Activated T-cell treated with anti-CD3 and anti-CD28 coated beads, Interleukin-2, amount 50 U/mL, for 24 hours (primary cell): ENCODE results near the gene BET1.

Source experiments
- DNase-seq: peaks from one replicate; pipeline ENCODE4 v3.0.0-alpha.2; 2020
- H3K27ac Mint-ChIP-seq: 2 replicates; pipeline ENCODE4 v1.8.0; 2020; ENCODE audit warnings: mild to moderate bottlenecking, mixed read lengths
- H3K27me3 Mint-ChIP-seq: 2 replicates; pipeline ENCODE4 v1.8.0; 2020; ENCODE audit warnings: mixed read lengths
- H3K36me3 Mint-ChIP-seq: 2 replicates; pipeline ENCODE4 v1.8.0; 2020; ENCODE audit warnings: low read depth, mixed read lengths
- H3K4me1 Mint-ChIP-seq: 2 replicates; pipeline ENCODE4 v1.8.0; 2020; ENCODE audit warnings: low read depth, mixed read lengths
- H3K4me3 Mint-ChIP-seq: 2 replicates; pipeline ENCODE4 v1.8.0; 2020; ENCODE audit warnings: mild to moderate bottlenecking, moderate library complexity, mixed read lengths
- H3K9me3 Mint-ChIP-seq: 2 replicates; pipeline ENCODE4 v1.8.0; 2020; ENCODE audit warnings: mixed read lengths

BET1 gene

GRCh38 chr7:94004024-94004951 is at the start of gene BET1:
TSS of gene BET1 (minus strand) at chr7:94004355. CDS start at chr7:94004216, 139 bp downstream.
- Mint-ChIP-seq H3K27me3 (peaks cover 23% of the 10 kb centered on the region), H3K9me3 (no peaks in the 10 kb centered on the region), H3K36me3 (peaks cover 19% of the 10 kb centered on the region), H3K27ac (peak within 1 kb of the TSS; percentile 99), H3K4me3 (peak within 1 kb of the TSS; percentile 100), H3K4me1 (peaks cover 44% of the 10 kb centered on the region)
- peak; percentile 92 for DNase-seq

- H3K4me3 Mint-ChIP-seq: no peak overlapping the region
- peaks cover 39% of the 10 kb centered on the region for H3K27me3 Mint-ChIP-seq
- no peak overlapping the region for H3K27ac Mint-ChIP-seq
- no peaks in the 10 kb centered on the region for H3K36me3 Mint-ChIP-seq
- peaks cover 5% of the 10 kb centered on the region for H3K4me1 Mint-ChIP-seq
- no peaks in the 10 kb centered on the region for H3K9me3 Mint-ChIP-seq
- DNase-seq: no peak
Measured at GRCh38 chr7:94053532-94053931, 49.4 kb upstream of the BET1 start.

- Mint-ChIP-seq H3K36me3 (no peaks in the 10 kb centered on the region), H3K27ac (no peak overlapping the region), H3K4me3 (no peak overlapping the region), H3K9me3 (no peaks in the 10 kb centered on the region), H3K27me3 (peaks cover 42% of the 10 kb centered on the region), H3K4me1 (peaks cover 5% of the 10 kb centered on the region)
- no peak for DNase-seq
Measured at GRCh38 chr7:94052398-94053180, 48.4 kb upstream of the BET1 start.

- no peak overlapping the region for H3K4me3 Mint-ChIP-seq
Measured at GRCh38 chr7:94050046-94050445, 45.9 kb upstream of the BET1 start.

GRCh38 chr7:94049615-94050014 is 45.5 kb upstream of the BET1 start:
- Mint-ChIP-seq H3K36me3 (no peaks in the 10 kb centered on the region), H3K27me3 (peaks cover 57% of the 10 kb centered on the region), H3K9me3 (no peaks in the 10 kb centered on the region), H3K27ac (no peak overlapping the region), H3K4me3 (no peak overlapping the region), H3K4me1 (peaks cover 5% of the 10 kb centered on the region)
- no peak for DNase-seq

More at GRCh38 chr7:94050046-94050445, 45.9 kb upstream of the BET1 start:
- H3K4me1 Mint-ChIP-seq: peaks cover 5% of the 10 kb centered on the region
- no peaks in the 10 kb centered on the region for H3K9me3 Mint-ChIP-seq
- H3K27me3 Mint-ChIP-seq: peaks cover 57% of the 10 kb centered on the region
- H3K36me3 Mint-ChIP-seq: no peaks in the 10 kb centered on the region
- DNase-seq: no peak
- no peak overlapping the region for H3K27ac Mint-ChIP-seq

- peaks cover 50% of the 10 kb centered on the region for H3K27me3 Mint-ChIP-seq
- no peaks in the 10 kb centered on the region for H3K36me3 Mint-ChIP-seq
- H3K27ac Mint-ChIP-seq: no peak overlapping the region
- no peak for DNase-seq
- H3K4me3 Mint-ChIP-seq: no peak overlapping the region
- H3K9me3 Mint-ChIP-seq: no peaks in the 10 kb centered on the region
- H3K4me1 Mint-ChIP-seq: peaks cover 5% of the 10 kb centered on the region
Measured at GRCh38 chr7:94048755-94049154, 44.6 kb upstream of the BET1 start.

GRCh38 chr7:94047956-94048355 is 43.8 kb upstream of the BET1 start:
- no peak overlapping the region for H3K27ac Mint-ChIP-seq
- DNase-seq: no peak
- no peak overlapping the region for H3K4me3 Mint-ChIP-seq
- no peaks in the 10 kb centered on the region for H3K9me3 Mint-ChIP-seq
- H3K4me1 Mint-ChIP-seq: peaks cover 5% of the 10 kb centered on the region
- H3K27me3 Mint-ChIP-seq: peaks cover 51% of the 10 kb centered on the region
- H3K36me3 Mint-ChIP-seq: no peaks in the 10 kb centered on the region

- Mint-ChIP-seq H3K27me3 (peaks cover 51% of the 10 kb centered on the region), H3K9me3 (no peaks in the 10 kb centered on the region), H3K4me3 (no peak overlapping the region), H3K4me1 (peaks cover 5% of the 10 kb centered on the region), H3K36me3 (no peaks in the 10 kb centered on the region), H3K27ac (no peak overlapping the region)
- no peak for DNase-seq
Measured at GRCh38 chr7:94045581-94045980, 41.4 kb upstream of the BET1 start.

- no peak overlapping the region for H3K4me3 Mint-ChIP-seq
- H3K9me3 Mint-ChIP-seq: no peaks in the 10 kb centered on the region
- DNase-seq: no peak
- no peaks in the 10 kb centered on the region for H3K36me3 Mint-ChIP-seq
- H3K27ac Mint-ChIP-seq: no peak overlapping the region
- peaks cover 48% of the 10 kb centered on the region for H3K27me3 Mint-ChIP-seq
- H3K4me1 Mint-ChIP-seq: peaks cover 4% of the 10 kb centered on the region
Measured at GRCh38 chr7:94044806-94045205, 40.7 kb upstream of the BET1 start.

- H3K27me3 Mint-ChIP-seq: peaks cover 49% of the 10 kb centered on the region
- H3K36me3 Mint-ChIP-seq: no peaks in the 10 kb centered on the region
- H3K4me3 Mint-ChIP-seq: no peak overlapping the region
- DNase-seq: no peak
- no peaks in the 10 kb centered on the region for H3K4me1 Mint-ChIP-seq
- H3K27ac Mint-ChIP-seq: no peak overlapping the region
- H3K9me3 Mint-ChIP-seq: no peaks in the 10 kb centered on the region
Measured at GRCh38 chr7:94043299-94043698, 39.1 kb upstream of the BET1 start.

GRCh38 chr7:94042381-94042780 is 38.2 kb upstream of the BET1 start:
- no peak overlapping the region for H3K27ac Mint-ChIP-seq
- H3K36me3 Mint-ChIP-seq: no peaks in the 10 kb centered on the region
- peaks cover 49% of the 10 kb centered on the region for H3K27me3 Mint-ChIP-seq
- H3K4me1 Mint-ChIP-seq: no peaks in the 10 kb centered on the region
- no peak overlapping the region for H3K4me3 Mint-ChIP-seq
- DNase-seq: no peak
- H3K9me3 Mint-ChIP-seq: no peaks in the 10 kb centered on the region

- peaks cover 46% of the 10 kb centered on the region for H3K27me3 Mint-ChIP-seq
- no peak for DNase-seq
- H3K27ac Mint-ChIP-seq: no peak overlapping the region
- no peaks in the 10 kb centered on the region for H3K36me3 Mint-ChIP-seq
- no peaks in the 10 kb centered on the region for H3K4me1 Mint-ChIP-seq
- H3K9me3 Mint-ChIP-seq: no peaks in the 10 kb centered on the region
- H3K4me3 Mint-ChIP-seq: no peak overlapping the region
Measured at GRCh38 chr7:94041529-94041928, 37.4 kb upstream of the BET1 start.

- no peak for DNase-seq
- no peaks in the 10 kb centered on the region for H3K4me1 Mint-ChIP-seq
- H3K4me3 Mint-ChIP-seq: no peak overlapping the region
- no peaks in the 10 kb centered on the region for H3K9me3 Mint-ChIP-seq
- H3K36me3 Mint-ChIP-seq: no peaks in the 10 kb centered on the region
- H3K27ac Mint-ChIP-seq: no peak overlapping the region
- H3K27me3 Mint-ChIP-seq: peaks cover 40% of the 10 kb centered on the region
Measured at GRCh38 chr7:94040254-94040653, 36.1 kb upstream of the BET1 start.

GRCh38 chr7:94039368-94040035 is 35.3 kb upstream of the BET1 start:
- Mint-ChIP-seq H3K36me3 (no peaks in the 10 kb centered on the region), H3K4me1 (no peaks in the 10 kb centered on the region), H3K4me3 (no peak overlapping the region), H3K27me3 (peaks cover 39% of the 10 kb centered on the region), H3K27ac (no peak overlapping the region), H3K9me3 (no peaks in the 10 kb centered on the region)
- DNase-seq: no peak
